Glutamatergic neuron (in vitro differentiated cells): Measurements from ENCODE around the gene HERC4. TPM values are rescaled to one million over a fixed set of nuclear protein-coding genes. Genes with fewer than 3 reads are reported as not detected.

Experiments used
- DNase-seq: peaks from one replicate; pipeline ENCODE4 v3.0.0; 2022
- H3K27ac Mint-ChIP-seq: one replicate; pipeline ENCODE4 v1.8.0; 2020; ENCODE audit warnings: mild to moderate bottlenecking, mixed read lengths, inconsistent platforms; ENCODE audit not compliant: unreplicated experiment
- H3K27me3 Mint-ChIP-seq: one replicate; pipeline ENCODE4 v1.8.0; 2020; ENCODE audit warnings: mild to moderate bottlenecking, moderate library complexity, mixed read lengths, inconsistent platforms; ENCODE audit not compliant: unreplicated experiment
- H3K36me3 Mint-ChIP-seq: one replicate; pipeline ENCODE4 v1.8.0; 2020; ENCODE audit warnings: mild to moderate bottlenecking, mixed read lengths, inconsistent platforms; ENCODE audit not compliant: unreplicated experiment
- H3K4me1 Mint-ChIP-seq: one replicate; pipeline ENCODE4 v1.8.0; 2020; ENCODE audit warnings: mild to moderate bottlenecking, low read depth, mixed read lengths, inconsistent platforms; ENCODE audit not compliant: unreplicated experiment
- H3K4me3 Mint-ChIP-seq: one replicate; pipeline ENCODE4 v1.8.0; 2020; ENCODE audit warnings: mild to moderate bottlenecking, mixed read lengths, inconsistent platforms; ENCODE audit not compliant: unreplicated experiment
- H3K9me3 Mint-ChIP-seq: one replicate; pipeline ENCODE4 v1.8.0; 2020; ENCODE audit warnings: mild to moderate bottlenecking, moderate library complexity, mixed read lengths, inconsistent platforms; ENCODE audit not compliant: unreplicated experiment
- total RNA-seq: library from RNA; stranded (reverse); fragmentation: NEBNext Ultra II Directional; extraction: Animal tissue kit (Norgen Biotek cat#: 25700); gene quantifications from one replicate; pipeline ENCODE4 v1.2.1, GENCODE V29; 2021; ENCODE audit not compliant: unreplicated experiment
- TF ChIP-seq, protein P1 (sequence below): fragments of 200-600 bp; sonication (generic); IDR thresholded peaks from one replicate; pipeline ENCODE4 v1.5.0; 2021; ENCODE audit not compliant: partially characterized antibody, unreplicated experiment

Gene HERC4
- total RNA-seq, 1 donor from 2014 or later: 39.5 TPM

DNA sequence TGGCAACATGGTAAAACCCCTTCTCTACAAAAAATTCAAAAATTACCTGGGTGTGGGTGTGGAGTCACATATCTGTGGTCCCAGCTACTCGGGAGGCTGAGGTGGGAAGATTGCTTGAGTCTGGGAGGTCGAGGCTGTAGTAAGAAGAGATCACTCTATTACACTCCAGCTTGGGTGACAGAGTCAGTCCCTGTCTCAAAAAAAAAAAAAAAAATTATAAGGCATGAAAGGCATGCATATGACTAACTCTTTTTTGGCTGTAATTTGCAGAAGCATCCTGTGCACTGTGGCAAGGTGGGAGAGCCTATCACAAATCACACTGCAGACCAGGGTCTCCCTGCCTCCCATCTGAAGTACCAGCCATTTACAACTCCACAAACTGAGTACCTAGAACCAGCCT lies 20.1 kb upstream of the HERC4 start:
- DNase-seq: no peak
- Mint-ChIP-seq H3K4me1 (no peaks in the 10 kb centered on the region), H3K27ac (no peak overlapping the region), H3K4me3 (no peak overlapping the region), H3K27me3 (no peaks in the 10 kb centered on the region), H3K36me3 (no peaks in the 10 kb centered on the region), H3K9me3 (peaks cover 2% of the 10 kb centered on the region)
- TF ChIP-seq, protein P1, sequence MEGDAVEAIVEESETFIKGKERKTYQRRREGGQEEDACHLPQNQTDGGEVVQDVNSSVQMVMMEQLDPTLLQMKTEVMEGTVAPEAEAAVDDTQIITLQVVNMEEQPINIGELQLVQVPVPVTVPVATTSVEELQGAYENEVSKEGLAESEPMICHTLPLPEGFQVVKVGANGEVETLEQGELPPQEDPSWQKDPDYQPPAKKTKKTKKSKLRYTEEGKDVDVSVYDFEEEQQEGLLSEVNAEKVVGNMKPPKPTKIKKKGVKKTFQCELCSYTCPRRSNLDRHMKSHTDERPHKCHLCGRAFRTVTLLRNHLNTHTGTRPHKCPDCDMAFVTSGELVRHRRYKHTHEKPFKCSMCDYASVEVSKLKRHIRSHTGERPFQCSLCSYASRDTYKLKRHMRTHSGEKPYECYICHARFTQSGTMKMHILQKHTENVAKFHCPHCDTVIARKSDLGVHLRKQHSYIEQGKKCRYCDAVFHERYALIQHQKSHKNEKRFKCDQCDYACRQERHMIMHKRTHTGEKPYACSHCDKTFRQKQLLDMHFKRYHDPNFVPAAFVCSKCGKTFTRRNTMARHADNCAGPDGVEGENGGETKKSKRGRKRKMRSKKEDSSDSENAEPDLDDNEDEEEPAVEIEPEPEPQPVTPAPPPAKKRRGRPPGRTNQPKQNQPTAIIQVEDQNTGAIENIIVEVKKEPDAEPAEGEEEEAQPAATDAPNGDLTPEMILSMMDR: no peak

DNA sequence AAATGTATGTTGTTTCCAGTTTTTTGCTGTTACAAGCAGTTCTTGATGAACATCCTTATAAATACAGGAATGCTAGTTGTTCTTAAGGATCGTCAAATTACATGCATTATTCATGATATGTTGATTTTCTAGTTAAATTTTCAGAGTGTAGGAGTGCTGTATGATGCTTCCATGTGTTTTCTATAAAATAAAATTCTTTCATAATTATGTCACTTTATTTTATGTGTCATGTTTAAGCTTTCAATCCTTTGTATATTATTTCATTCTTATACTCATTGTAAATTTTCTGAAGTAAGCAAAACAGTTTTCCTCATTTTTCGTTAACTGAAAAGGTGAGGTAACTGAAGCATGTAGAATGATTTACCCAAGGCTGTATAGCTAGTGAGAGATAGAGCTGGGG lies 17.4 kb upstream of the HERC4 start:
- Mint-ChIP-seq H3K4me1 (no peaks in the 10 kb centered on the region), H3K36me3 (no peaks in the 10 kb centered on the region), H3K4me3 (no peak overlapping the region), H3K9me3 (peaks cover 2% of the 10 kb centered on the region), H3K27ac (no peak overlapping the region), H3K27me3 (no peaks in the 10 kb centered on the region)
- DNase-seq: no peak
- TF ChIP-seq, protein P1: no peak

DNA sequence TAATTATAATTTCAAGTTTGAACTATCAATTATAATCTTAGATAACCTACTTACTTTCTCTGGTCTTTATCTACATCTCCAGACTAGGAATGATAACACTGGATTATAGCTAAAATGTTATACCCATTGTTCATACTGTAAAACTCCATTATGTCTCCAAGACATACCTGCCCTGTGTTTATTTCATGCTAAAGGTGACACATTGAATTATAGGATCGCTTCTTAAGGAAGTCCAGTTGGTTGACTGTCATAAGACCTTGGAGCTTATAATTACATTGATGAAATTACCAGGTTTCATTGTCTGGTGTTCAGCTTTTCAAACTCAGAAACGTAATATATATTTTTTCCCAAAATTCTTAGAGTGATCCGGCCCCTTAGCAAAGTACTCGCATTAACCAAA lies 15.5 kb upstream of the HERC4 start:
- no peak for DNase-seq
- no peaks in the 10 kb centered on the region for H3K36me3 Mint-ChIP-seq
- TF ChIP-seq, protein P1: no peak
- H3K9me3 Mint-ChIP-seq: peaks cover 2% of the 10 kb centered on the region
- no peak overlapping the region for H3K27ac Mint-ChIP-seq
- H3K4me3 Mint-ChIP-seq: no peak overlapping the region
- no peaks in the 10 kb centered on the region for H3K27me3 Mint-ChIP-seq
- no peaks in the 10 kb centered on the region for H3K4me1 Mint-ChIP-seq

DNA sequence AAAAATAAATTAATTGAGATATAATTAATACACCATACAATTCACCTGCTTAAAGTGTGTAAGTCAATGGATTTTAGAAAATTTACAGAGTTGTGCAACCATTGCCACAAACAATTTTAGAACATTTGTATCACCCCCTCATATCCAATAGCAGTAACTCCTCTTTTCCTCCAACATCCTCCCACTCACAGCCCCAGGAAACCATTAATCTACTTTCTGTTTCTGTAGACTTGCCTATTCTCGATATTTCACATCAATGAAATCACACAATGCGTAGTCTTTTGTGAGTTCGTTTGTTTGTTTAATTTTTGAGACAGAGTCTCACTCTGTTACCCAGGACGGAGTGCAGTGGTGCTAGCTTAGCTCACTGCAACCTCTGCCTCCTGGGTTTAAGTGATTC lies 13.7 kb upstream of the HERC4 start:
- Mint-ChIP-seq H3K9me3 (no peaks in the 10 kb centered on the region), H3K27ac (no peak overlapping the region), H3K36me3 (no peaks in the 10 kb centered on the region), H3K4me1 (no peaks in the 10 kb centered on the region), H3K27me3 (no peaks in the 10 kb centered on the region), H3K4me3 (no peak overlapping the region)
- DNase-seq: no peak
- TF ChIP-seq, protein P1: no peak

DNA sequence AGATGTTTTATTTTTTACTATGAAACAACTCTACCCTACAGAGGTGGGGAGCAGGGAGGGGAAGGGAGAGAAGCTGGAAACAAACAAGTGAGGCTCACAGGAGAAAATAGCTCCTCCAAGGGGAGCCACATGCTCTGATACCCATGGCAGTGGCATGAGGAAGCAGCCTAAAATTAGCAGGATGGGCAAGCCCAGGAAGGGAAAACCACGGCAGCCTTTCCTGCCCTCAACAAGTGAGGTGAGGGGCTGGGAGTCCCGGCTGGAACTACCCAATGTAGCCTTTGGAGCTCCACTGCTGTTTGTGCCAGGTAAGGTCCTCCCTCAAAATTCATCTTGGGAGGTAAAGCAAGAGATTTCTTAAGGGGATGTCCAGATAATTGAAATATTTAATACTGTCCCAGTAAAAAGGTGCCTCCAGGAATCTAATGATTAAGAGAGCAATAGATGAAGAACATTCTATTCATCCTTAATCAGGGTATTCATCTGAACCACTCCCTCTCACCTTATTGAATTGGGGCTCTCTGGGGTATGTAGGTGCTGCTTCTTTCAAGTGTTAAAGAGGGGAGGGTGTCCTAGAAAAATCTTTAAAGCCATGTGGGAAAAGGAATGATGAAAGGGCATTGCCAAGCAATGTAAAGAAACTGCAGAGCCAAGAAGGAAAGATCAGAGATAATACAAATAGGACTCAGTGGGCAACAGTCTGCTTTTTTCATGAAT lies 12.8 kb upstream of the HERC4 start:
- DNase-seq: no peak
- H3K4me3 Mint-ChIP-seq: no peak overlapping the region
- H3K27ac Mint-ChIP-seq: no peak overlapping the region
- no peaks in the 10 kb centered on the region for H3K27me3 Mint-ChIP-seq
- no peaks in the 10 kb centered on the region for H3K9me3 Mint-ChIP-seq
- TF ChIP-seq, protein P1: no peak
- no peaks in the 10 kb centered on the region for H3K4me1 Mint-ChIP-seq
- H3K36me3 Mint-ChIP-seq: no peaks in the 10 kb centered on the region
